Measurements from ENCODE around the gene FARP1. TPM values are rescaled to one million over a fixed set of nuclear protein-coding genes. Genes with fewer than 3 reads are reported as not detected.

Gene FARP1
- total RNA-seq, 4 donors from 2014 or later, result 1.5 to 10.3 (median 6.4) TPM

GRCh38 chr13:98480915-98481877 lies 338.3 kb downstream of the FARP1 start:
- Histone ChIP-seq H3K27ac (peak overlapping the region; percentile 35 to 89 (median 76)), H3K36me3 (peaks cover 0 to 17% (median 5%) of the 10 kb centered on the region in 3 donors), H3K27me3 (no peaks in the 10 kb centered on the region), H3K4me1 (peaks cover 55 to 99% (median 71%) of the 10 kb centered on the region in 3 donors), H3K4me3 (no peak overlapping the region), H3K9me3 (no peaks in the 10 kb centered on the region)
- intact Hi-C loops (cut with DNase I), result no loop called here
- no peak for DNase-seq
- 59 to 81% methylated on average over 14 to 15 of the region's 15 CpGs for WGBS, 2 donors
- TF ChIP-seq, protein P1, sequence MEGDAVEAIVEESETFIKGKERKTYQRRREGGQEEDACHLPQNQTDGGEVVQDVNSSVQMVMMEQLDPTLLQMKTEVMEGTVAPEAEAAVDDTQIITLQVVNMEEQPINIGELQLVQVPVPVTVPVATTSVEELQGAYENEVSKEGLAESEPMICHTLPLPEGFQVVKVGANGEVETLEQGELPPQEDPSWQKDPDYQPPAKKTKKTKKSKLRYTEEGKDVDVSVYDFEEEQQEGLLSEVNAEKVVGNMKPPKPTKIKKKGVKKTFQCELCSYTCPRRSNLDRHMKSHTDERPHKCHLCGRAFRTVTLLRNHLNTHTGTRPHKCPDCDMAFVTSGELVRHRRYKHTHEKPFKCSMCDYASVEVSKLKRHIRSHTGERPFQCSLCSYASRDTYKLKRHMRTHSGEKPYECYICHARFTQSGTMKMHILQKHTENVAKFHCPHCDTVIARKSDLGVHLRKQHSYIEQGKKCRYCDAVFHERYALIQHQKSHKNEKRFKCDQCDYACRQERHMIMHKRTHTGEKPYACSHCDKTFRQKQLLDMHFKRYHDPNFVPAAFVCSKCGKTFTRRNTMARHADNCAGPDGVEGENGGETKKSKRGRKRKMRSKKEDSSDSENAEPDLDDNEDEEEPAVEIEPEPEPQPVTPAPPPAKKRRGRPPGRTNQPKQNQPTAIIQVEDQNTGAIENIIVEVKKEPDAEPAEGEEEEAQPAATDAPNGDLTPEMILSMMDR (IDR thresholded peaks at IDR 0.05), result no peak
- no peak for TF ChIP-seq POLR2A (IDR thresholded peaks at IDR 0.05)

GRCh38 chr13:98482476-98483444 lies 339.9 kb downstream of the FARP1 start:
- H3K36me3 ChIP-seq, result peaks cover 0 to 17% (median 5%) of the 10 kb centered on the region in 3 donors
- peaks cover 49 to 99% (median 68%) of the 10 kb centered on the region in 3 donors for H3K4me1 ChIP-seq
- WGBS, 2 donors, result 52% methylated on average over 12 to 17 of the region's 28 CpGs
- DNase-seq, result no peak
- intact Hi-C loops (cut with DNase I), result no loop called here
- H3K4me3 ChIP-seq, result peak overlapping the region in 3 of 4 donors; percentile 3 to 38 (median 17)
- no peaks in the 10 kb centered on the region for H3K27me3 ChIP-seq
- TF ChIP-seq, protein P1 (IDR thresholded peaks at IDR 0.05), result peak in 1 of 6 experiments; percentile 9
- no peak for TF ChIP-seq POLR2A (IDR thresholded peaks at IDR 0.05)
- peak overlapping the region; percentile 86 to 90 (median 88) for H3K27ac ChIP-seq
- no peaks in the 10 kb centered on the region for H3K9me3 ChIP-seq

DNA sequence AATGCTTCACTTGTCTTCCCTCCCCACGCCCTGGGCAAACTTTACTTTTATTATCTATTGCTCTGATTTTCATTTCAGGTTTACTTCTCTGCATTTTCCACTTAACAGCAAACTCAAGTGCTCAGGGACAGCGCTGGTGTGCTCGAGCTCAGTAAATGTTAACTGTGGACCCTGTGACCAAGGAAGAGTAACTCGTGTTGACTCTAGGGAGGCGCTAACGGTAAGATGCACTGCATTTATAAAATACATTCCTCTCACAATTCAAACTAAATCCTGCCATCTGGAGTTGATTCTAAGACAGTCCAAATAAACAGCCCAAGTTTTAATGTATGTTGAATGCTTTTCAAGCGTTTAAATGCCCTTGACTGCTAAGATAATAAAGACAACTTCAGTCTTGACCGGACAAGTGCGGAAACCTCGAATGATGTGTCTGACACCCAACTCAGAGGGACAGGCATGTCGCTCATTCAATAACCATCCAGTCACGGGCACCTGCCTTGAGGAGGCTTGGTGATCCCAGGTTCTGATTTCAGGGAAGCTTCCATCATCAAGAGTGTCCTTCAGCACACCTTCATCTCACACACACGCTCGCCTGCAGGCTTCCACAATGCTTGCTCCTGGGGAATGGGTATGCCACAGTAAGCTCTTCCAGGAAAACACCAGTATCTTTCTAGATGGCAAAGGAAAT lies 340.9 kb downstream of the FARP1 start:
- Histone ChIP-seq H3K27me3 (no peaks in the 10 kb centered on the region), H3K4me3 (peak overlapping the region in 3 of 4 donors; percentile 13 to 44 (median 17)), H3K9me3 (no peaks in the 10 kb centered on the region), H3K4me1 (peaks cover 43 to 99% (median 62%) of the 10 kb centered on the region in 3 donors), H3K36me3 (peaks cover 0 to 18% (median 5%) of the 10 kb centered on the region in 3 donors), H3K27ac (peak overlapping the region; percentile 86 to 90 (median 88))
- DNase-seq, result no peak
- WGBS, 2 donors, result 49 to 68% methylated on average over 14 of the region's 14 CpGs
- TF ChIP-seq, protein P1 (IDR thresholded peaks at IDR 0.05), result no peak
- TF ChIP-seq POLR2A (IDR thresholded peaks at IDR 0.05), result no peak
- intact Hi-C loops (cut with DNase I), result no loop called here

DNA sequence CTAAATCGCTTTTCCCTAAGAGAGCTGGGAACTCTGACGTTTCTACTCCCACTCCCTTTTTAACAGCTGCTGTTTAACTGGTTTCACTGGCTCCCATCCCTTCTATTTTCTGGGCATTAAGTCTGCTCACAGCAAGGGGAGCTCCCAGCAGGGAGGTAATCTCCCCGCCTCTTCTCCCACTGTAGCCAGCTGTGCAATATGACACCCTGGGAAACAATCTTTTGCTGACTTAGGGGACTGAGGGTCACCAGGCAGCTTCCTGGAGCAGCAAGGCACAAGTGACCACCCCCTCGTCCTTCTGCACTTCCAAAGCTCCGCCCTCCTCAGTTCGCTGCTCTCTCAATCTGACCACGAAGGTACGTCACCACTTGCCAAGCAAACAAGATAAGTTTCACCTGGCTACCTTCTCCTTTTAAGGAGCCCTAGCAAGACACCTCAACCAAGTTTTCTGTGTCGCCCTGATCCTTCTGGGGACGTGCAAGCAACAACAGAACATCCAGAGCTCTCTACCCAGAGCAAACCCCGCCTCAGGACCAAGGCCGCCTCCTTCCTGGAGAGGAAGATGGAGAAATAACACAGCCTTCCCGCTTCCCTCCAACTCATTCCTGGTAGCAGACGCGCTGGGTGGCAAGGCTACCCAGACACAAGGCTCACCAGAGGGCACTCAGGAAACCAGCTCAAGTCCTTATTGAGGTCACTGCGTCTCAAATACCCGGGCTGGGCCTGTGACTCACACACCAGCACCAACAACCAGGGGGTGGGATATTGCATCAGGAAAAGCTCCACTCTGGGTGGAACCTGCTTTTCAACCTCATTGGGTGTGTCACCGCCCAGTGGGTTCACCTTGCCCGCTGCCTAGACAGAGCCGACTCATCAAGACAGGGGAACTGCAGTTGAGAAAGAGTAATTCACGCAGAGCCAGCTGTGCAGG lies 341.7 kb downstream of the FARP1 start:
- H3K4me1 ChIP-seq, result peaks cover 46 to 97% (median 66%) of the 10 kb centered on the region in 3 donors
- intact Hi-C loops (cut with DNase I), result no loop called here
- H3K4me3 ChIP-seq, result peak overlapping the region in 3 of 4 donors; percentile 13 to 44 (median 17)
- H3K9me3 ChIP-seq, result no peaks in the 10 kb centered on the region
- TF ChIP-seq POLR2A (IDR thresholded peaks at IDR 0.05), result peak in 1 of 4 donors; percentile 7
- TF ChIP-seq, protein P1 (IDR thresholded peaks at IDR 0.05), result peak in 1 of 6 experiments; percentile 12
- 24 to 41% methylated on average over 3 to 20 of the region's 21 CpGs for WGBS, 2 donors
- peak overlapping the region; percentile 86 to 90 (median 88) for H3K27ac ChIP-seq
- no peaks in the 10 kb centered on the region for H3K27me3 ChIP-seq
- peaks cover 0 to 23% (median 4%) of the 10 kb centered on the region in 3 donors for H3K36me3 ChIP-seq
- DNase-seq, result no peak
